Liver (tissue), 3 donors: ENCODE data around the gene ANKRD1.

Experiments
- CTCF ChIP-seq: fragments of 150-350 bp; IDR thresholded peaks from 2 replicates; pipeline ENCODE4 v1.5.1; 2017; ENCODE audit warnings: improper control_type of control experiment, low read depth, low read length; ENCODE audit not compliant: missing input control
- JUND ChIP-seq, 2 donors: IDR thresholded peaks; 2 replicates each; pipeline ENCODE4 v1.6.1; 2016; ENCODE audit warnings: antibody characterized with exemption in 2 of 2
- RAD21 ChIP-seq, 2 donors: IDR thresholded peaks; 2 replicates each; pipeline ENCODE4 v1.6.1; 2016; ENCODE audit warnings: antibody characterized with exemption in 2 of 2, mild to moderate bottlenecking in 2 of 2
- ZBTB33 ChIP-seq: IDR thresholded peaks from 2 replicates; pipeline ENCODE4 v1.6.1; 2016; ENCODE audit warnings: antibody characterized with exemption
- donor health status: healthy.
- donor health status: healthy.

- TF ChIP-seq CTCF, result no peak
- TF ChIP-seq ZBTB33, result no peak
- TF ChIP-seq RAD21 (IDR thresholded peaks at IDR 0.05), result no peak
- TF ChIP-seq JUND (IDR thresholded peaks at IDR 0.05), result no peak
Observed at GRCh38 chr10:90930070-90930837, 9.4 kb upstream of the ANKRD1 start.
